Upper lobe of left lung (tissue), 4 donors: ENCODE data around the gene F11R.

ENCODE experiments used
- EP300 ChIP-seq, 4 donors: sonication (generic); formaldehyde crosslinking; IDR thresholded peaks; one replicate each; pipeline ENCODE4 v1.5.1; 2017; ENCODE audit warnings: antibody characterized with exemption in 4 of 4, control low read depth in 2 of 4
- POLR2A ChIP-seq, 4 donors: fragments of 450-650 bp; IDR thresholded peaks; one replicate each; pipeline ENCODE4 v1.5.1; 2016 to 2017; ENCODE audit warnings: antibody characterized with exemption in 4 of 4, mild to moderate bottlenecking in 2 of 4
- POLR2AphosphoS5 ChIP-seq, 2 donors: sonication (generic); formaldehyde crosslinking; IDR thresholded peaks; one replicate each; pipeline ENCODE4 v1.5.1; 2017; ENCODE audit warnings: antibody characterized with exemption in 2 of 2
- TF ChIP-seq, protein P1 (sequence below), 6 experiments: fragments of 450-650 bp in 4 of 6; fragments of 200-600 bp in 2 of 6; sonication (generic) in 2 of 6; IDR thresholded peaks; one replicate each; pipeline ENCODE4 v1.5.1; 2016 to 2019; ENCODE audit warnings: antibody characterized with exemption in 6 of 6

DNA sequence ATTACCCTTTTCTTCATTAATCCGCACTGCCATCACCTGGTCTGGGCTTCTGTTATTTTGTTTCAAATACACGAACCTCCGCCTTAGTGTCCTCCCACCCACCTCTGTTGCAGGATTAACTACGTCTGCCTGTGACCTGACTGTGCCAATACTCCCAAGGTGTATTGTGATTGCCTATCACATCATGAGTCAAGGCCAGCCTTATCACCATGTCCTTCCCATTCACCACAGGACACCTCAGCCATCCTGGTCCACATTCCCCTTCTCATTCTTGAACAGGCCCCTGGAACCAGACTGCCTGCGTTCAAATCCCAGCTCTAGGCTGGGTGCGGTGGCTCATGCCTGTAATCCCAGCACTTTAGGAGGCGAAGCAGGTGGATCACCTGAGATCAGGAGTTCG, 14.4 kb downstream of the F11R start:
- TF ChIP-seq POLR2AphosphoS5 (IDR thresholded peaks at IDR 0.05) (no peak), EP300 (IDR thresholded peaks at IDR 0.05) (no peak), POLR2A (IDR thresholded peaks at IDR 0.05) (no peak)
- TF ChIP-seq, protein P1, sequence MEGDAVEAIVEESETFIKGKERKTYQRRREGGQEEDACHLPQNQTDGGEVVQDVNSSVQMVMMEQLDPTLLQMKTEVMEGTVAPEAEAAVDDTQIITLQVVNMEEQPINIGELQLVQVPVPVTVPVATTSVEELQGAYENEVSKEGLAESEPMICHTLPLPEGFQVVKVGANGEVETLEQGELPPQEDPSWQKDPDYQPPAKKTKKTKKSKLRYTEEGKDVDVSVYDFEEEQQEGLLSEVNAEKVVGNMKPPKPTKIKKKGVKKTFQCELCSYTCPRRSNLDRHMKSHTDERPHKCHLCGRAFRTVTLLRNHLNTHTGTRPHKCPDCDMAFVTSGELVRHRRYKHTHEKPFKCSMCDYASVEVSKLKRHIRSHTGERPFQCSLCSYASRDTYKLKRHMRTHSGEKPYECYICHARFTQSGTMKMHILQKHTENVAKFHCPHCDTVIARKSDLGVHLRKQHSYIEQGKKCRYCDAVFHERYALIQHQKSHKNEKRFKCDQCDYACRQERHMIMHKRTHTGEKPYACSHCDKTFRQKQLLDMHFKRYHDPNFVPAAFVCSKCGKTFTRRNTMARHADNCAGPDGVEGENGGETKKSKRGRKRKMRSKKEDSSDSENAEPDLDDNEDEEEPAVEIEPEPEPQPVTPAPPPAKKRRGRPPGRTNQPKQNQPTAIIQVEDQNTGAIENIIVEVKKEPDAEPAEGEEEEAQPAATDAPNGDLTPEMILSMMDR (IDR thresholded peaks at IDR 0.05), result no peak
